ENCODE results near the gene PDE6A.

PDE6A gene

GRCh38 chr5:149917073-149917676 lies 27.4 kb downstream of the PDE6A start:
- no peak for TF ChIP-seq CTCF (IDR thresholded peaks at IDR 0.05; ENCODE audit: insufficient read depth, low read depth, low read length, missing control alignments)
- no peak overlapping the region for H3K4me3 ChIP-seq (ENCODE audit: low read depth, low read length)
- no peak for DNase-seq (ENCODE audit: low read depth)

- no peak for DNase-seq (ENCODE audit: low read depth)
- no peak overlapping the region for H3K4me3 ChIP-seq (ENCODE audit: low read depth, low read length)
- TF ChIP-seq CTCF (IDR thresholded peaks at IDR 0.05; ENCODE audit: insufficient read depth, low read depth, low read length, missing control alignments), result no peak
Observed at GRCh38 chr5:149916334-149917072, 28.1 kb downstream of the PDE6A start.

- TF ChIP-seq CTCF (IDR thresholded peaks at IDR 0.05; ENCODE audit: insufficient read depth, low read depth, low read length, missing control alignments), result no peak
- H3K4me3 ChIP-seq (ENCODE audit: low read depth, low read length), result no peak overlapping the region
- peak; percentile 28 for DNase-seq (ENCODE audit: low read depth)
Observed at GRCh38 chr5:149915392-149916260, 29.0 kb downstream of the PDE6A start.

GRCh38 chr5:149913436-149914419 lies 30.9 kb downstream of the PDE6A start:
- peak; percentile 20 for DNase-seq (ENCODE audit: low read depth)
- TF ChIP-seq CTCF (IDR thresholded peaks at IDR 0.05; ENCODE audit: insufficient read depth, low read depth, low read length, missing control alignments), result no peak
- H3K4me3 ChIP-seq (ENCODE audit: low read depth, low read length), result no peak overlapping the region

GRCh38 chr5:149912226-149912871 lies 32.2 kb downstream of the PDE6A start:
- TF ChIP-seq CTCF (IDR thresholded peaks at IDR 0.05; ENCODE audit: insufficient read depth, low read depth, low read length, missing control alignments), result no peak
- H3K4me3 ChIP-seq (ENCODE audit: low read depth, low read length), result no peak overlapping the region
- no peak for DNase-seq (ENCODE audit: low read depth)

- TF ChIP-seq CTCF (IDR thresholded peaks at IDR 0.05; ENCODE audit: insufficient read depth, low read depth, low read length, missing control alignments), result no peak
- no peak for DNase-seq (ENCODE audit: low read depth)
- no peak overlapping the region for H3K4me3 ChIP-seq (ENCODE audit: low read depth, low read length)
Observed at GRCh38 chr5:149911031-149911430, 33.6 kb downstream of the PDE6A start.
